ENCODE results near the gene IRX6. TPM values are rescaled to one million over a fixed set of nuclear protein-coding genes. Genes with fewer than 3 reads are reported as not detected.

Gene IRX6
- total RNA-seq, 2 donors from 2014 or later = 0.66 TPM; not detected in 1

DNA sequence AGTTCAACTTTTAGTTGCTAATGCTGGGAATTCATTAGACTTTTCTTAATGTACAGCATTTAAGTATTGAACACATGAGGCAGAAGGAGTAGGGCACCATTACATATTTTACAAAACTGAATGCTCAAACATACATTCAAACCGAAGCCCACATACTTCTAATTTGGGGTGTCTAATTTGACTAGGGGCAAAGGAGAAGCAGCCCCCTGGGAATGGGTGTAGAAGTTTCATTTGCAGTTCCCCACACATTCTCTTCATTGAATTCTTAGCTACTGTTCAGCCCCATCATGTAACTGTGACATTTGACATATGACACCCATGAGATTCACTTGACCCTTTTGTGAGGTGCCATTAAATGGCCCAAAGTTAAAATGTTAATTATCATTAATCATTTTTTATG is 16.4 kb downstream of the IRX6 start:
- no peak overlapping the region for H3K27ac ChIP-seq
- H3K9me3 ChIP-seq = no peaks in the 10 kb centered on the region
- intact Hi-C loops (cut with DNase I) = no loop called here
- DNase-seq = no peak
- 52 to 55% methylated on average over 1 of the region's 1 CpG for WGBS, 2 donors
- TF ChIP-seq, protein P1, sequence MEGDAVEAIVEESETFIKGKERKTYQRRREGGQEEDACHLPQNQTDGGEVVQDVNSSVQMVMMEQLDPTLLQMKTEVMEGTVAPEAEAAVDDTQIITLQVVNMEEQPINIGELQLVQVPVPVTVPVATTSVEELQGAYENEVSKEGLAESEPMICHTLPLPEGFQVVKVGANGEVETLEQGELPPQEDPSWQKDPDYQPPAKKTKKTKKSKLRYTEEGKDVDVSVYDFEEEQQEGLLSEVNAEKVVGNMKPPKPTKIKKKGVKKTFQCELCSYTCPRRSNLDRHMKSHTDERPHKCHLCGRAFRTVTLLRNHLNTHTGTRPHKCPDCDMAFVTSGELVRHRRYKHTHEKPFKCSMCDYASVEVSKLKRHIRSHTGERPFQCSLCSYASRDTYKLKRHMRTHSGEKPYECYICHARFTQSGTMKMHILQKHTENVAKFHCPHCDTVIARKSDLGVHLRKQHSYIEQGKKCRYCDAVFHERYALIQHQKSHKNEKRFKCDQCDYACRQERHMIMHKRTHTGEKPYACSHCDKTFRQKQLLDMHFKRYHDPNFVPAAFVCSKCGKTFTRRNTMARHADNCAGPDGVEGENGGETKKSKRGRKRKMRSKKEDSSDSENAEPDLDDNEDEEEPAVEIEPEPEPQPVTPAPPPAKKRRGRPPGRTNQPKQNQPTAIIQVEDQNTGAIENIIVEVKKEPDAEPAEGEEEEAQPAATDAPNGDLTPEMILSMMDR (IDR thresholded peaks at IDR 0.05) = no peak
- TF ChIP-seq POLR2A (IDR thresholded peaks at IDR 0.05) = no peak
- no peaks in the 10 kb centered on the region for H3K4me1 ChIP-seq
- ATAC-seq = no peak
- no peak overlapping the region for H3K4me3 ChIP-seq
- H3K36me3 ChIP-seq (replicated peaks in 1 of 2; ENCODE audit: insufficient read depth in 1 of 2, low read depth in 2 of 2) = no peaks in the 10 kb centered on the region
- no peaks in the 10 kb centered on the region for H3K27me3 ChIP-seq

GRCh38 chr16:55341681-55342080 is 17.7 kb downstream of the IRX6 start:
- WGBS, 2 donors = 57 to 65% methylated on average over 4 of the region's 4 CpGs
- no peak for ATAC-seq

GRCh38 chr16:55346475-55346874 is 22.5 kb downstream of the IRX6 start:
- no peak for ATAC-seq
- no peak for TF ChIP-seq POLR2A (IDR thresholded peaks at IDR 0.05)
- TF ChIP-seq, protein P1 (IDR thresholded peaks at IDR 0.05) = no peak

More at GRCh38 chr16:55341681-55342080, 17.7 kb downstream of the IRX6 start:
- Histone ChIP-seq H3K27me3 (no peaks in the 10 kb centered on the region), H3K9me3 (no peaks in the 10 kb centered on the region), H3K4me1 (no peaks in the 10 kb centered on the region), H3K4me3 (no peak overlapping the region), H3K27ac (no peak overlapping the region), H3K36me3 (replicated peaks in 1 of 2; ENCODE audit: insufficient read depth in 1 of 2, low read depth in 2 of 2) (no peaks in the 10 kb centered on the region)
- TF ChIP-seq, protein P1 (IDR thresholded peaks at IDR 0.05) = no peak
- TF ChIP-seq POLR2A (IDR thresholded peaks at IDR 0.05) = no peak
- DNase-seq = no peak
- intact Hi-C loops (cut with DNase I) = no loop called here

GRCh38 chr16:55349867-55350266 is 25.9 kb downstream of the IRX6 start:
- TF ChIP-seq POLR2A (IDR thresholded peaks at IDR 0.05) = no peak
- TF ChIP-seq, protein P1 (IDR thresholded peaks at IDR 0.05) = no peak
- H3K4me1 ChIP-seq = no peaks in the 10 kb centered on the region
- no peak overlapping the region for H3K4me3 ChIP-seq
- no peaks in the 10 kb centered on the region for H3K36me3 ChIP-seq (replicated peaks in 1 of 2; ENCODE audit: insufficient read depth in 1 of 2, low read depth in 2 of 2)
- WGBS, 2 donors = 69 to 75% methylated on average over 1 of the region's 1 CpG
- ATAC-seq (no peak), DNase-seq (no peak)
- H3K9me3 ChIP-seq = no peaks in the 10 kb centered on the region
- H3K27me3 ChIP-seq = no peaks in the 10 kb centered on the region
- intact Hi-C loops (cut with DNase I) = no loop called here
- no peak overlapping the region for H3K27ac ChIP-seq

More at GRCh38 chr16:55346475-55346874, 22.5 kb downstream of the IRX6 start:
- H3K9me3 ChIP-seq = no peaks in the 10 kb centered on the region
- no peak overlapping the region for H3K4me3 ChIP-seq
- no peaks in the 10 kb centered on the region for H3K27me3 ChIP-seq
- no peak for DNase-seq
- no peaks in the 10 kb centered on the region for H3K36me3 ChIP-seq (replicated peaks in 1 of 2; ENCODE audit: insufficient read depth in 1 of 2, low read depth in 2 of 2)
- no peak overlapping the region for H3K27ac ChIP-seq
- intact Hi-C loops (cut with DNase I) = no loop called here
- WGBS, 2 donors = 83 to 86% methylated on average over 6 of the region's 6 CpGs
- no peaks in the 10 kb centered on the region for H3K4me1 ChIP-seq

- H3K9me3 ChIP-seq = no peaks in the 10 kb centered on the region
- TF ChIP-seq, protein P1 (IDR thresholded peaks at IDR 0.05) = no peak
- no peak for TF ChIP-seq POLR2A (IDR thresholded peaks at IDR 0.05)
- H3K4me1 ChIP-seq = no peaks in the 10 kb centered on the region
- intact Hi-C loops (cut with DNase I) = no loop called here
- no peak overlapping the region for H3K27ac ChIP-seq
- ATAC-seq = no peak
- no peak overlapping the region for H3K4me3 ChIP-seq
- H3K36me3 ChIP-seq (replicated peaks in 1 of 2; ENCODE audit: insufficient read depth in 1 of 2, low read depth in 2 of 2) = no peaks in the 10 kb centered on the region
- no peaks in the 10 kb centered on the region for H3K27me3 ChIP-seq
- no peak for DNase-seq
Observed at GRCh38 chr16:55350984-55351383, 27.0 kb downstream of the IRX6 start.
